PFSK-1 (cell line): Measurements from ENCODE around the gene SLC37A3.

Experiments used
- FOXP2 ChIP-seq: optimal IDR thresholded peaks from 2 replicates; pipeline ENCODE3; 2011; ENCODE audit warnings: borderline replicate concordance, control low read depth, inconsistent platforms; ENCODE audit not compliant: insufficient read depth; ENCODE audit errors: extremely low read length, extremely low read depth
- POLR2AphosphoS5 ChIP-seq: IDR thresholded peaks from 2 replicates; pipeline ENCODE4 v1.6.1; 2012; ENCODE audit warnings: low read depth, mild to moderate bottlenecking, control low read depth, low read length, moderate library complexity
- REST ChIP-seq, 2 experiments: IDR thresholded peaks; 2 replicates each; pipeline versions ENCODE4 v1.6.1 to v1.8.0; 2011 to 2012; ENCODE audit warnings: low read depth in 2 of 2, low read length in 2 of 2, control low read depth in 1 of 2, inconsistent platforms in 1 of 2, mild to moderate bottlenecking in 1 of 2, moderate library complexity in 1 of 2; ENCODE audit not compliant: insufficient read depth in 1 of 2
- SIN3A ChIP-seq: IDR thresholded peaks from 2 replicates; pipeline ENCODE4 v1.6.1; 2012; ENCODE audit warnings: mild to moderate bottlenecking, low read length, moderate library complexity, borderline replicate concordance; ENCODE audit not compliant: insufficient read depth
- TAF1 ChIP-seq: IDR thresholded peaks from 2 replicates; pipeline ENCODE4 v1.6.1; 2012; ENCODE audit warnings: low read length, control low read depth, borderline replicate concordance; ENCODE audit not compliant: insufficient read depth

Gene SLC37A3

GRCh38 chr7:140403878-140404564, 5.7 kb upstream of the SLC37A3 start, which contains the start of gene RAB19:
RAB19 (plus strand) TSS chr7:140404058; CDS start chr7:140407647, 3,589 bp downstream.
- TF ChIP-seq REST (IDR thresholded peaks at IDR 0.05; ENCODE audit: insufficient read depth in 1 of 2, low read depth in 2 of 2, low read length in 2 of 2) (no peak), SIN3A (no peak), FOXP2 (no peak), POLR2AphosphoS5 (no peak), TAF1 (no peak)

GRCh38 chr7:140402178-140402835, 4.0 kb upstream of the SLC37A3 start:
- TF ChIP-seq REST (IDR thresholded peaks at IDR 0.05; ENCODE audit: insufficient read depth in 1 of 2, low read depth in 2 of 2, low read length in 2 of 2) (no peak), SIN3A (no peak), TAF1 (no peak), FOXP2 (no peak), POLR2AphosphoS5 (no peak)

DNA sequence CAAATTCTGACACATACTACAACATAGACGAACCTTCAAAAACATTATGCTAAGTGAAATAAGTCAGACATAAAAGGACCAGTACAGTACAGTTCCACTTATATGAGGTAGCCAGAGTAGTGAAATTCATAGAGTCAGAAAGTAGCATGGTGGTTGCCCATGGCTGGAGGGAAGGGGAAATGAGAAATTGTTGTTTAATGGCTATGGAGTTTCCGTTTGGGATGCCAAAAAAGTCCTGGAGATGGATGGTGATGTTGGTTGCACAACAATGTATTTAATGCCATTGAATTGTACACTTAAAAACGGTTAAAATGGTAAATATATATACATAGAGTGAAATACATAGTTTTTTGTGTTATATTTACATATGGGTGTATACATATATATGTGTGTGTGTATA, 2.1 kb upstream of the SLC37A3 start:
- TF ChIP-seq SIN3A (no peak), REST (IDR thresholded peaks at IDR 0.05; ENCODE audit: insufficient read depth in 1 of 2, low read depth in 2 of 2, low read length in 2 of 2) (no peak), POLR2AphosphoS5 (no peak), FOXP2 (no peak), TAF1 (no peak)

GRCh38 chr7:140398821-140399220, 491 bp upstream of the SLC37A3 start:
- TF ChIP-seq TAF1, result no peak
- TF ChIP-seq FOXP2, result no peak
- TF ChIP-seq POLR2AphosphoS5, result no peak
- TF ChIP-seq SIN3A, result no peak
- no peak for TF ChIP-seq REST (IDR thresholded peaks at IDR 0.05; ENCODE audit: insufficient read depth in 1 of 2, low read depth in 2 of 2, low read length in 2 of 2)
